Measurements from ENCODE around the gene COL27A1. TPM values are rescaled to one million over a fixed set of nuclear protein-coding genes. Genes with fewer than 3 reads are reported as not detected.
A peak's percentile ranks its signal among the peaks of the same experiment; 100 is the strongest.

Gene COL27A1
- total RNA-seq, 1 donor from 2014 or later, result 42.4 TPM

DNA sequence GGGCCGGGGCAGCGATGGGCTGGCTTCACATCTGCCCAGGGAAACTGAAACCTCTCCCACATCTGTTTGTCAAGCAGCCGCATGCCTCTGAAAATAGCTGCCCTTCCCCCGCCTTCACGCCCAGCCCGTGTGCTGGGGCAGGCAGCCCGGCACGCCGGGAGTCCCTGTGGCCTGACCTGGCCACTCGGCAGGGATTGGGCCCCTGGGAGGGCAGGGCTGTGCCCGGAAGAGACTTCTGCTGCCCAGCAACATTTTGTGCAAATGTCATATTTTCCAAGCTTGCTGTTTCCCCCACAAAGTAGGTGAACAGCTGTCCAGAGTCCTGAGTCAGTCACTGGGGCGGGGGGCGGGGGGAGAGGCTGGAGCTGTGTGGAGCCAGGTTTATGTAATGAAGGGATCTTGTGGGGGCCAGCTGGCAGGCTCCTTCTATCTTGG is 8.2 kb downstream of the COL27A1 start:
- peak; percentile 69 for ATAC-seq
- DNase-seq (ENCODE audit: low spot score), result no peak
- intact Hi-C loops (cut with DNase I), result loop anchor here (2.0 kb wide), 1 partner anchor 57 kb away; no protein-coding TSS in a partner anchor

DNA sequence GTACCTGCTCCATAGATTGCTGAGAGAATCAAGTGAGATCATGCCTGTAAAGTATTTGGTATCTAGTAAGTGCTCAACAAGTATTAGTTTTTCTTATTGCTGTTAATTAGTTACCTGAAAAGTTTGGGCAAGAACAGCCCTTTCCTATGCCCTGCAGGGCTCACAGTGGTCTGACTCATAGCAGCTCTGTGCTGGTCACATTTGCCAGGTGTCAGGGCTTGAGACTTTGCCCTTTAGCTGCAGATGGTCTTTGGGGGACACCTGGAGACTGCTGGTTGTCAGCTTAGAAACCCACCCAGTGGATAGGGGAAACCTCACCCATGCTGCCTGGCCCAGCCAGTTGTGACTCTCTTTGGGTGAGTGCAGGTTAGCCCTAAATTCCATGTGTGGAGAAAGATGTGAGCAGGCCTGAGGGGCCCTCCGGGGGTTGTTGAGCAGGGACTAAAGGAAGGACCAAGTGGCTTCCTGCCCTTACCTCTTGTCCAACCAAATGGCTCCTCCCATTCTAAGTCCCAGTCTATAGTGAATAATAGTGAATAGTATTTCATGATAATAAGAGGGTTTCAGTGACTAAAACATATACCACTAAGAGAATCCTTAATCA is 9.0 kb downstream of the COL27A1 start:
- ATAC-seq, result no peak
- DNase-seq (ENCODE audit: low spot score), result no peak
- intact Hi-C loops (cut with DNase I), result no loop called here

DNA sequence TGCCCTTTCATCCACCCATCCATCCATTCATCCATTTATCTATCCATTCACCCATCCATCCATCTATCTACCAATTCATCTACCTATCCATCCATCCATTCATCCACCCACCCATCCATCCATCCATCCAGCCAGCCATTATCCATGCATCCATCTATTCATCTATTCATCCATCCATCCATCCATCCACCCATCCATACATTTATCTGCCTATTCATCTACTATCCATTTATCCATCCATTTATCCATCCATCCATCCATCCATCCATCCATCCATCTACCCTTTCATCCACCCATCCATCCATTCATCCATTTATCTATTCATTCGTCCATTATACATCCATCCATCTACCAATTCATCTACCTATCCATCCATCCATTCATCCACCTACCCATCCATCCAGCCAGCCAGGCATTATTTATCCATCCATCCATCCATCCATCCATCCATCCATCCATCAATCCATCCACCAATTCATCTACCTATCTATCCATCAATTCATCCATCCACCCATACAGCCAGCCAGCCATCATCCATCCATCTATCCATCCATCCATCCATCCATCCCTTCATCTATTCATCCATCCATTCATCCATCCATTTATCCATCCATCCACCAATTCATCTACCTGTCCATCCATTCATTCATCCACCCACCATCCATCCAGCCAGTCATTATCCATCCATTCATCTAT is 10.2 kb downstream of the COL27A1 start:
- DNase-seq (ENCODE audit: low spot score), result no peak
- no peak for ATAC-seq
- intact Hi-C loops (cut with DNase I), result no loop called here

DNA sequence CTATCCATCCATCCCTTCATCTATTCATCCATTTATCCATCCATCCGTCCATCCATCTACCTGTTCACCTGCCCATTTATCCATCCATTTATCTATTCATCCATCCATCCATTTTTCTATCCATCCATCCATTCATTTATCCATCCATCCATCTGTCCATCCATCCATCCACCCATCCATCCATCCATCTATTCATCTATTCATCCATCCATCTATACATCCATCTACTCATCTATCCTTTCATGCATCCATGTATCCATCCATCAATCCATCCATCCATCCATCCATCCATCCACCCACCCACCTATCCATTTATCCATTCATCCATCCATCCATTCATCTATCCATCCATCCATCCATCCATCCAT is 10.8 kb downstream of the COL27A1 start:
- intact Hi-C loops (cut with DNase I), result no loop called here
- ATAC-seq (no peak), DNase-seq (ENCODE audit: low spot score) (no peak)

DNA sequence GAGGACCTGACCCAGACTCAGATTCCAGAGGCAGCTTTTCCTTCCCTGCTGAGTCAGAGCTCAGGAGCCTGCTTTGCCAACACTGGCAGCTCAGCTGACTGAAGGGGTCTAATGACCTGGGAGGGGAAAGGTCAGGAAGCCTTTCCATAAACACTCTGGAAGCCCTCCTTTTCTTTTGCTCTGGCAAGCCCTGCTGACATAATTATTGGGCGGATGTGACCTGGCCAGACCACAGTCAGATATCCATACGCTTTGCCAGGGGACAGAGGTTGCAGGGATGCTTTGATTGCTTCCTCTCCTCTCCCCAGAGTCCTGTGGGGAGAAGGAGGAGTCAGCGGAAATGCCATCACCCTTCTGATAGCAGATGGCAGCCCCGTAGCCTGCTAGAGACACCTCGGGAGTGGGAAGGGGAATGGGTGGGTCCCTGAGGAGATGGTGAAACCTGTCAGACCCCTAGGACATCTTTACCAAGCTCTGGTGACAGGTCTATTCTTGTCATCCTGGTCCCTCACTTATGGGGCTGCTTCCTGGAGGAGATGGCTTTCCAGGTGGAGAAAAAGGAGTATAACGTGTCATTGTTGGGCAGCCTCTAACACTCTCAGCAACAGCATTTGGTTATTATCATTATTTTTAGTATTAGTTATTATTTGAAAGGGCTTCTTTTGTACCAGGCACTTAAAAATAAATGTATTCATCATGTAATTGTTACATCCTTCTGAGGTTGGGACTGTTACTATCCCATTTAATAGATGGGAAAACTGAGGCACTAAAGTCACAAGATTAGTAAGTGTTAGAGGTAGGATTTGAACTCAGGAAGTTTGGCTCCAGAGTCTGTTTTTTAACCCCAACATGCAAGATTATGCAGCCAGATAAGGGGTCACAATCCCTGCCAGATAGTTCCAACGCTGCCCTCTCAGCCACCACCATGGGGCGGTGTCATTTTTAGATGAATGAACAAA is 11.6 kb downstream of the COL27A1 start:
- intact Hi-C loops (cut with DNase I), result no loop called here
- no peak for DNase-seq (ENCODE audit: low spot score)
- ATAC-seq, result peak; percentile 48

DNA sequence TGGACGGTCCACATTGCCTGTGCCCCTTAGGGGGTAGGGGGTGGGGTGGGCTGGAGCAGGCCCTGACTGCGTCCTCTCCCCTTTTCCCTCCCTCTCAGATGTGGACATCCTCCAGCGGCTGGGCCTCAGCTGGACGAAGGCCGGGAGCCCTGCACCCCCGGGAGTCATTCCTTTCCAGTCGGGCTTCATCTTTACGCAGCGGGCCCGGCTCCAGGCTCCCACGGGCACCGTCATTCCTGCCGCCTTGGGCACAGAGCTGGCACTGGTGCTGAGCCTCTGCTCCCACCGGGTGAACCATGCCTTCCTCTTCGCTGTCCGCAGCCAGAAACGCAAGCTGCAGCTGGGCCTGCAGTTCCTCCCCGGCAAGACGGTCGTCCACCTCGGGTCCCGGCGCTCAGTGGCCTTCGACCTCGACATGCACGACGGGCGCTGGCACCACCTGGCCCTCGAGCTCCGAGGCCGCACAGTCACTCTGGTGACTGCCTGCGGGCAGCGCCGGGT is 12.3 kb downstream of the COL27A1 start:
- intact Hi-C loops (cut with DNase I), result no loop called here
- DNase-seq (ENCODE audit: low spot score), result no peak
- no peak for ATAC-seq

DNA sequence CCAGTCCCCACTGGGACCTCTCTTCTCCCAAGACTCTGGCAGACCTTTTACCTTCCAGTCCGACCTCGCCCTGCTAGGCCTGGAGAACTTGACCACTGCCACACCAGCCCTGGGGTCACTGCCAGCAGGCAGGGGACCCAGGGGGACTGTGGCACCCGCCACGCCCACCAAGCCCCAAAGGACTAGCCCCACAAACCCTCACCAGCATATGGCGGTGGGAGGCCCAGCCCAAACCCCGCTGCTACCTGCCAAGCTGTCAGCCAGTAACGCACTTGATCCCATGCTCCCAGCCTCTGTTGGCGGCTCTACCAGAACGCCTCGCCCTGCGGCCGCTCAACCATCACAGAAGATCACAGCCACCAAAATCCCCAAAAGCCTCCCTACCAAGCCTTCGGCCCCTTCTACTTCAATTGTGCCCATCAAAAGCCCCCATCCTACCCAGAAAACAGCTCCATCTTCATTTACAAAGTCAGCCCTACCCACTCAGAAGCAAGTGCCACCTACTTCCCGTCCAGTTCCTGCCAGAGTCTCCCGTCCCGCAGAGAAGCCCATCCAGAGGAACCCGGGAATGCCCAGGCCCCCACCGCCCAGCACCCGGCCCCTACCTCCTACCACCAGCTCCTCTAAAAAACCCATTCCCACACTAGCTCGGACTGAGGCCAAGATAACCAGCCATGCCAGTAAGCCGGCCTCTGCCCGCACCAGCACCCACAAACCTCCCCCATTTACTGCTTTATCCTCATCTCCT is 13.1 kb downstream of the COL27A1 start:
- DNase-seq (ENCODE audit: low spot score), result no peak

DNA sequence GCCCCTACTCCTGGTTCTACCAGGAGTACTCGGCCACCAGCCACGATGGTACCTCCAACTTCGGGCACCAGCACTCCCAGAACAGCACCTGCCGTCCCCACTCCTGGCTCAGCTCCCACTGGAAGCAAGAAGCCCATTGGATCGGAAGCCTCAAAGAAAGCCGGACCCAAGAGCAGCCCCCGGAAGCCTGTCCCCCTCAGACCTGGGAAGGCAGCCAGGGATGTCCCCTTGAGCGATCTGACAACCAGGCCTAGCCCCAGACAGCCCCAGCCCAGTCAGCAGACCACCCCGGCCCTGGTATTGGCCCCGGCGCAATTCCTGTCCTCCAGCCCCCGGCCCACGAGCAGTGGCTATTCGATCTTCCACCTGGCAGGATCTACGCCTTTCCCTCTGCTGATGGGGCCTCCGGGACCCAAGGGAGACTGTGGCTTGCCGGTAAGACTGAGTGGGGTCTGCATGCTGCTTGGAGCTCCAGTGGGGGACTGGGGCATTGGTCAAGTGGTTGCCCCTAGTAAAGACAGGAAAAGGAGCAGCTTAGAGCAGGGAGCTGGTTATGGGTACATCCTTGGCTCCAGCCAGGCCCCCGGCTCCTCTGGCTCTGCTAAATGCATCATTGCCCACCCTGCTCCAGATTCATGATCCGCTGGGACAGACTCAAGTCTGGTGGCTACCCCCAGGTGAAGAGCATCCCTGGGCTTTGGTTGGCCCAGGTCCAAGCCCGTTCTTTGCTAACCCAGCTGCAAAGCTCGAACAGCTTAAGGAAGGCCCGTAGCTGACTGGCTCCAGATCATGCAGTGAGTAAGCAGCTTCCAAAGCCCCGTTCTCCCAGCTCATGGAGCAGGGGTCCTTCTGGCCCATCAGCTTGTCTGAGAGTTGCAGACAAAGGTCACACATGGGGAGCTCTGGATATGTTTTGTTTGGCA is 14.0 kb downstream of the COL27A1 start:
- DNase-seq (ENCODE audit: low spot score), result no peak
- intact Hi-C loops (cut with DNase I), result no loop called here
- no peak for ATAC-seq

More for the DNA sequence above, 13.1 kb downstream of the COL27A1 start:
- no peak for ATAC-seq
- intact Hi-C loops (cut with DNase I), result no loop called here

DNA sequence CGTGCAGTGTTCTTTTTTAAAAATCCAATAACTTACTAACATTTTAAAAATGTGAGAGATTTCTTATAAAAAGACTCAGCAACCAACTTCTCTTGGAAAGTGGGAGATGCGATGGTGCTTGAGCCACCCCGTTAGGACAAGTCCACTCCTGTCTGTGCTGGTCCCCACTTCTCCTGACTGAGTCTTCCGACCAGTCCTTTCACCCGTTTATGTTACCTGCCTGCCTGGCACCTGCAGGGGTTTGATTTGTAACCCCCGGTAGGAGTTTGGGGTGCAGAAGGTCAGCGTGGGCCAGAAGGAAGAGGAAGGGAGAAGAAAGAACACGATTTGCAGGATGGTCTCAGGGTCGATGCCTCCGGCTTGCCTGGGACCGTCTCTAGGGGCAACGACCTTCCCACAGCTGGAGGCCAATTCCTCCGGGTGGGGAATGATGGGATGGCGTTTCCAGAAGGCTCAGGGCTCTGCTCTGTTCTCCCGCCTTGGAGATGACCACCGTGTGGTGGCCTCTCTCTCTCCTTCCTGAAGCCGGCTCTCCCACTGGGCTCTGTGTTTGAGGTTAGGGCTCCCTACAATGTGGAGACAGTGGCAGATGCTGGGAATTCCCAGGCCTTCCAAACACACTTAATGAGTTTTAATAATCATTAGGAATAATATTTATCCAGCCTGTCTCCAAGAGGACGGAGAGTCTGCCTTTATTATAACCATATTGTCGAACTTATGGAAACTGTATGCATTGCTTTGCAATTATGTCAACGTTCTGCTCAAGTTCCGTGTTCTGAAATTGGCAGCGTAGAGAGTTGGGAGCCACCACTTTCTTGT is 14.8 kb downstream of the COL27A1 start:
- DNase-seq (ENCODE audit: low spot score) (no peak), ATAC-seq (no peak)
- intact Hi-C loops (cut with DNase I), result no loop called here

DNA sequence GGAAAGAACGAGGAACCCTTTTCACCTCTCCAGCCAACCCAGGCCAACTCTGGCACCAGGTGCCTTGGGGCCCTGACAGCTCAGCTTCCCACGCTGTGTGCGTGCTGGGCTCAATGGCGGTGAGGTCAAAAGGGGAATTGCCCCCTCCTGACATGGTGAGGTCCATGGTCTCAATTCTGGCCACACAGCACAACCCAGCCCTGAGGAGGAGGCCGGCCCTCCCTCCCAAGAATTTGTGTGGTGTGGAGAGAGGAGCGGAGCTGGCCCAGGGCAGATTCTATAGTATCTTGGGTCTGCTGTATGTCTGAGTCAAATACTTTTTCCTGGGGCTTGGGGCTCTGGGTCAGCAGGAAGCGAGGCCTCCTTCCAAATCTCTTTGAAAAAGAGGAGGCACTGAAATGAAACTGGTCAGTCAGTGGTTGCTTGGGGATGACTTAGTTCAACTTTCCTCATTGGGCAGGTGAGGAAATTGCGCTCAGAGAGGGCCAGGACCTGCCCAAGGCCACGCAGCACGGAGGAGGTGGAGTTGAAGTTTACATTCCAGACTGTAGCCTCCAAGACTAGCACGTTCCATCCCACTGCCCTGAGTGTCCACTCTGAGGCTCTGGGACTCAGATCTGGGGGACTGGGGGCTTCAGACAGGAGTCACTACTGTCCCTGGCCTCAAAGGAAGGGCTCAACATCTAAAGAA is 15.6 kb downstream of the COL27A1 start:
- ATAC-seq (no peak), DNase-seq (ENCODE audit: low spot score) (no peak)
- intact Hi-C loops (cut with DNase I), result no loop called here

DNA sequence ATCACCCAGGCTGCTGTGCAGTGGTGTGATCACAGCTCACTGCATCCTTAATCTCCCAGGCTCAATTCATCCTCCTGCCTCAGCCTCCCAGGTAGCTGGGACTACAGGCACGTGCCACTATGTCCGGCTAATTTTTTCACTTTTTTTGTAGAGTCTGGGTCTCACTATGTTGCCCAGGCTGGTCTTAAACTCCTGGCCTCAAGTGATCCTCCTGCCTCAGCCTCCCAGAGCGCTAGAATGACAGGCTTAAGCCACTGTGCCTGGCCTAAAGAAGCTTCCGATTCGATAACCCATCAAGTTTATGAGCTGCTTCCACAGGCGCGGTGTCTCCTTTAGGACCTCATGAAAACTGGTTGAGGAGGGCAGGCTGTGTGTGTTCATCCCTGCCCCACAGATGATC is 16.2 kb downstream of the COL27A1 start:
- ATAC-seq, result no peak
- no peak for DNase-seq (ENCODE audit: low spot score)
- intact Hi-C loops (cut with DNase I), result no loop called here

DNA sequence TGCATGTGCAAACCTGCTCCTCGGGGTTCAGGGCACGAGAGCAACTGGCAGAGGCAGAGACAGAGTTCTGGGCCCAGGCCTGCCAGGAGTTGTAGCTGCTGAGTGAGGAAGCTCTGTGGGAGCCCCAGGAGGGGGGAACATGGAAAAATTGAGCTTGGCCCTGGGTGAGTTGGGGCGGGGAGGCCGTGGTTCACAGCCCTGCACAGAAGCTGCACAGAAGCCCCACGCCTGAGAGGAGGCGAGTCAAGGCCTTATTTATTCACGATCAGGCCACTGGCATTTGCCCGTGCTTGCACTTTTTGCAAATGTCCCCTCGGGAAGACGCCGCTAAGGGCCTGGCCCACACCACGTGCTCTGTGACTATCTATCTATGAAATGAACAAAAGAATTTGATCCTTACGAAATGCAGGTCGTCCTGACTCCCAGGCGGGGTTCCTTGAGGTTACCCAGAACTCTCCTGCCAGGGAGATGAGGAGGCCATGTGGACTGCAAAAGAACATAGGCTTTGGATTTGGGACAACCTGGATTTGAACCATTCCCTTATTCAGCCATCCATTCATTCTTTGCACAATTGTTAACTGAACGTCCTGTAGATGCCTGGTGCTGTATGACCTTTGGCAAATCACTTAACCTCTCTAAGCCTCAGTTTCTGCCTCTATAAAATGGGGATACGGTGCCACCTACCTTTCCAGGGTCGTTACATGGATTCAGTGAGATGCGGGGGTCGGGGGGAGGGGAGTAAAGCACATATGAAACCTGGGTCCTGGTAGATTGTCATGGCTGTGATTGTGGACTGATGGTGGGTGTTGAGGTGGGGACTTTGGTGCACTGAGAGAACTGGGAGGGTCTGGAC is 17.9 kb downstream of the COL27A1 start:
- intact Hi-C loops (cut with DNase I), result no loop called here
- peak; percentile 75 for ATAC-seq
- DNase-seq (ENCODE audit: low spot score), result peak; percentile 75

DNA sequence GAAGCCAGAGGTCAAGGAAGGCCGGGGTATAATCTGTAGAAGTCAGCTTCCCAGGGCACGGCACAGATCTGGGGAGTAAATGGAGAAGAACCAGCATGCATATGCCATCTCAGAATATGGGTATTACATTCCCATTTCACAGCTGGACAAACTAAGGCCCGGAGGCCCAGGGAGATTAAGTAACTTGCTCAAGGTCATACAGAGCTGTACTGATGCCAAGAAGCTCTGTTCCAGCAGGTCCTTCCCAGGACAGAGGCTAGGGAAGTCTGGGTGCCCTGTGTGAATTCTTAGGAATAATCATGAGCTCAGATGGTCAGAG is 19.2 kb downstream of the COL27A1 start:
- no peak for DNase-seq (ENCODE audit: low spot score)
- intact Hi-C loops (cut with DNase I), result no loop called here
- no peak for ATAC-seq

DNA sequence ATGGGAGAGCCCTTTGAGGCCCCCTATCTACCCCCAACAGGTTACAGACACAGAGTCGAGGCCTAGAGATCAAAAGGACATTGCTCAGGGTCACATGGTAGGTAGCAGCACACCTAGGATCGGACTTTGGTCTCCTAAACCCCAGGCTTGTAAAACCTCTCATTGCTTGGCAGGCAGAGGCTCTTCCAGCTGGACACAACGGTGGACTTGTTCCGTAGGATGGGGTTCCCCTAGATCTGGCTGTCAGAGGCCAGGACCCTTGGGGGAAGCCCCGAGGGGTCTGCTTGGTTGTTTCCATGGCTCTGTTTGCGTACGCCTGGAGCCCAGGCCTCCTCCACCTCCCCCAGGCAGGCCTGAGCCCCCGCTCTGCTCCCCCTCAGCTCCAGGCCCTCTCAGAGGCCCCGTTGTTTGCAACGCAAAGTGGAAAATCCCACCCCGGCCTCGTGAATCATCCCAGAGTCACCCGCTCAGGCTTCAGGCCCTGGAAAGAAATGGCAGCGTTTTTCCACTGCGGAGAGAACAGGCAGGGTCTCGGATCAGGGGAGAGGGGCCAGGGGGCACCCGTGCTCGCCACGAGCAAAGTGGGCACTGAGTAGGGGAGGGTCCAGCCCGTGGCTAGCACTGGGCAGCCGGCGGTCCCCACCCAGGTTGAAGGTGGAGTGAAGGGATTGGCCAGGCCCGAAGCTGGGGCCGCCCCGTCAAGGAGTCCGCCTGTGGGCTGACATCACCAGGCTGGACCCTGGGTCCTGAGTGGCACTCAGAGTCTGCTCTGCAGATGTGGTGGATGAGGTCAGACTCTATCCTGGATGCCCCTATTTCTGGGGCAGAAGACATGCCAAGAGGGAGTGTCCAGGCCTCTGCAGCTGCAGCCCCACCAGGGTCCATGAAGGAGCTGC is 19.8 kb downstream of the COL27A1 start:
- peak; percentile 52 for ATAC-seq
- intact Hi-C loops (cut with DNase I), result no loop called here

More for the DNA sequence above, 19.8 kb downstream of the COL27A1 start:
- no peak for DNase-seq (ENCODE audit: low spot score)

All from sciatic nerve (tissue), 2 donors.